ENCODE results near the gene RPTOR. TPM values are rescaled to one million over a fixed set of nuclear protein-coding genes. Genes with fewer than 3 reads are reported as not detected.

Gene RPTOR
- total and polyA plus RNA-seq, 2 donors (not counting 3 experiments of a cell fraction or from before 2014, with no cell fraction given), result 10.7 to 41.8 TPM

DNA sequence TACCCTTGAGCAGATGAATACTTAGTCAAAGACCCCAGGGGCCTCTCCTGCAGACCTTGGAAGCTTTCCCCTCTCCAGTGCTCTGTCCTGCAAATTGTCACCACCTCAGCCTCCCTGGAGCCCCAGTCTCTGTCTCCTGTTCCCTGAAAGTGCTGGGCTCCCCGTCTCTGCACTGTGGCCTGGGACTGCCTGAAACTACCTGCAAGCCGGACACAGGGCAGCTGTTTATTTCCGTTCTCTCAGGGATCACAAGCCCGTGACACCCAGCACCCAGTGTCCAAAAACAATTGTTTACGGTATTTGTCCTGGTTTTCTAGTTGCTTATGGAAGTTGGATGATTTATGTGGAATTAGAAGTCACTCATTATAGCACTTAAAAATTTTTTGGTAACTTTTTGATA lies 365.4 kb downstream of the RPTOR start:
- BruUV-seq (replicated peaks), result no TSS peak
- Histone ChIP-seq H3K9me3 (replicated peaks; ENCODE audit: control insufficient read depth, insufficient read depth, low read length) (no peaks in the 10 kb centered on the region), H3K4me2 (ENCODE audit: insufficient read depth, low read length) (no peak overlapping the region), H2AFZ (ENCODE audit: low read depth, low read length) (no peak overlapping the region), H3K9ac (replicated peaks; ENCODE audit: extremely low read depth, insufficient read depth, low read length) (no peak overlapping the region), H3K4me3 (replicated peaks in 1 of 3; ENCODE audit: insufficient read depth in 1 of 3, low read depth in 1 of 3, low read length in 3 of 3) (no peak overlapping the region), H3K27ac (ENCODE audit: insufficient read depth, low read depth, low read length) (no peak overlapping the region), H3K36me3 (ENCODE audit: control insufficient read depth in 2 of 2, extremely low read depth in 1 of 2, insufficient read depth in 2 of 2, low read length in 2 of 2) (peaks cover 0 to 8% of the 10 kb centered on the region in 2 experiments), H3K9me1 (replicated peaks; ENCODE audit: control insufficient read depth, extremely low read depth, insufficient read depth, low read length) (no peaks in the 10 kb centered on the region), H3K27me3 (ENCODE audit: control insufficient read depth in 2 of 2, insufficient read depth in 2 of 2, low read length in 2 of 2) (no peaks in the 10 kb centered on the region), H3K4me1 (ENCODE audit: control insufficient read depth, extremely low read depth, insufficient read depth, low read length) (no peaks in the 10 kb centered on the region), H3K79me2 (ENCODE audit: control insufficient read depth, insufficient read depth, low read length) (no peaks in the 10 kb centered on the region), H4K20me1 (replicated peaks; ENCODE audit: control insufficient read depth, extremely low read depth, insufficient read depth, low read length) (no peaks in the 10 kb centered on the region)
- POLR2A ChIA-PET, result no interaction called here
- CTCF ChIA-PET, result interaction anchor here (1.2 to 1.7 kb wide), 5 partner anchors 18 to 714 kb away, joined by 3 to 7 read pairs (median 3); no protein-coding TSS in a partner anchor
- intact Hi-C loops (cut with micrococcal nuclease), result no loop called here
- no peak for TF ChIP-seq MYC (IDR thresholded peaks at IDR 0.05; ENCODE audit: low read depth, low read length)
- DNase-seq (ENCODE audit: low read depth, low spot score) (no peak), FAIRE-seq (no peak)
- dilution Hi-C loops (cut with MboI; ENCODE audit: extremely low pct_ligation_motif_present, low sequenced_read_pairs), result no loop called here

DNA sequence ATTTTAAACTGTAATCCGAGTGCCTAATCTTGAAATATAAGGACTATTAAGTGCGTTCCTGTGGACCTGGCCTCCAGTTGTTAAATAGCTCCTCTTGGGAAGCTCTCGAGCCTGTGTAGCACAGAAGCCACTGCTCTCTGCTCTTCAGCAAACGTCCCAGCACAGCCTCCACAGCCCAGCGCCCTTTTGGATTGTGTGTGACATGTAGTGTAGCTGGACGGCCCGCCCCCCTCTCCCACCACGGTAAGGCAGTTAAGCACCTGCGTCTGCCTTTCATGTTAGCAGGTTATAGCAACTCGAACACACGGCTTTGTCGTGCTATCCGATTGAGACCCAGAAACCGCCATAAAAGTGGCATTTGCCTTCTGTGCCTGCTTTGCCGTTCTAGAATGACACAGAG lies 367.8 kb downstream of the RPTOR start:
- Histone ChIP-seq H3K4me2 (ENCODE audit: insufficient read depth, low read length) (no peak overlapping the region), H3K4me1 (ENCODE audit: control insufficient read depth, extremely low read depth, insufficient read depth, low read length) (no peaks in the 10 kb centered on the region), H3K27me3 (ENCODE audit: control insufficient read depth in 2 of 2, insufficient read depth in 2 of 2, low read length in 2 of 2) (no peaks in the 10 kb centered on the region), H3K9me3 (replicated peaks; ENCODE audit: control insufficient read depth, insufficient read depth, low read length) (no peaks in the 10 kb centered on the region), H2AFZ (ENCODE audit: low read depth, low read length) (no peak overlapping the region), H3K27ac (ENCODE audit: insufficient read depth, low read depth, low read length) (no peak overlapping the region), H3K36me3 (ENCODE audit: control insufficient read depth in 2 of 2, extremely low read depth in 1 of 2, insufficient read depth in 2 of 2, low read length in 2 of 2) (peaks cover 0 to 14% of the 10 kb centered on the region in 2 experiments), H3K4me3 (replicated peaks in 1 of 3; ENCODE audit: insufficient read depth in 1 of 3, low read depth in 1 of 3, low read length in 3 of 3) (no peak overlapping the region), H4K20me1 (replicated peaks; ENCODE audit: control insufficient read depth, extremely low read depth, insufficient read depth, low read length) (no peaks in the 10 kb centered on the region), H3K9ac (replicated peaks; ENCODE audit: extremely low read depth, insufficient read depth, low read length) (no peak overlapping the region), H3K9me1 (replicated peaks; ENCODE audit: control insufficient read depth, extremely low read depth, insufficient read depth, low read length) (no peaks in the 10 kb centered on the region), H3K79me2 (ENCODE audit: control insufficient read depth, insufficient read depth, low read length) (no peaks in the 10 kb centered on the region)
- no peak for DNase-seq (ENCODE audit: low read depth, low spot score)
- dilution Hi-C loops (cut with MboI; ENCODE audit: extremely low pct_ligation_motif_present, low sequenced_read_pairs), result no loop called here
- intact Hi-C loops (cut with micrococcal nuclease), result no loop called here
- TF ChIP-seq FOS (IDR thresholded peaks at IDR 0.05; ENCODE audit: borderline replicate concordance, insufficient read depth, low read length) (no peak), EZH2 (IDR thresholded peaks at IDR 0.05; ENCODE audit: borderline replicate concordance, low read depth, low read length, severe bottlenecking) (no peak), POLR2A (IDR thresholded peaks at IDR 0.05; ENCODE audit: low read depth, low read length) (no peak), POLR2AphosphoS5 (IDR thresholded peaks at IDR 0.05; ENCODE audit: insufficient read depth, low read depth, low read length) (no peak), MYC (IDR thresholded peaks at IDR 0.05; ENCODE audit: low read depth, low read length) (no peak), JUN (IDR thresholded peaks at IDR 0.05; ENCODE audit: borderline replicate concordance, insufficient read depth, insufficient read length, low read depth) (no peak), GATA2 (IDR thresholded peaks at IDR 0.05; ENCODE audit: insufficient read depth, insufficient read length, low read depth, low read length) (no peak)
- TF ChIP-seq, protein P1, sequence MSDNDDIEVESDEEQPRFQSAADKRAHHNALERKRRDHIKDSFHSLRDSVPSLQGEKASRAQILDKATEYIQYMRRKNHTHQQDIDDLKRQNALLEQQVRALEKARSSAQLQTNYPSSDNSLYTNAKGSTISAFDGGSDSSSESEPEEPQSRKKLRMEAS (IDR thresholded peaks at IDR 0.05; ENCODE audit: insufficient read depth, insufficient read length), result no peak
- TF ChIP-seq, protein P2, sequence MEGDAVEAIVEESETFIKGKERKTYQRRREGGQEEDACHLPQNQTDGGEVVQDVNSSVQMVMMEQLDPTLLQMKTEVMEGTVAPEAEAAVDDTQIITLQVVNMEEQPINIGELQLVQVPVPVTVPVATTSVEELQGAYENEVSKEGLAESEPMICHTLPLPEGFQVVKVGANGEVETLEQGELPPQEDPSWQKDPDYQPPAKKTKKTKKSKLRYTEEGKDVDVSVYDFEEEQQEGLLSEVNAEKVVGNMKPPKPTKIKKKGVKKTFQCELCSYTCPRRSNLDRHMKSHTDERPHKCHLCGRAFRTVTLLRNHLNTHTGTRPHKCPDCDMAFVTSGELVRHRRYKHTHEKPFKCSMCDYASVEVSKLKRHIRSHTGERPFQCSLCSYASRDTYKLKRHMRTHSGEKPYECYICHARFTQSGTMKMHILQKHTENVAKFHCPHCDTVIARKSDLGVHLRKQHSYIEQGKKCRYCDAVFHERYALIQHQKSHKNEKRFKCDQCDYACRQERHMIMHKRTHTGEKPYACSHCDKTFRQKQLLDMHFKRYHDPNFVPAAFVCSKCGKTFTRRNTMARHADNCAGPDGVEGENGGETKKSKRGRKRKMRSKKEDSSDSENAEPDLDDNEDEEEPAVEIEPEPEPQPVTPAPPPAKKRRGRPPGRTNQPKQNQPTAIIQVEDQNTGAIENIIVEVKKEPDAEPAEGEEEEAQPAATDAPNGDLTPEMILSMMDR (IDR thresholded peaks at IDR 0.05; ENCODE audit: extremely low read depth in 1 of 2, insufficient read depth in 1 of 2, low read depth in 1 of 2, low read length in 2 of 2), result no peak
- BruUV-seq (replicated peaks), result no TSS peak
- ChIA-PET POLR2A (no interaction called here), CTCF (interaction anchor here (0.7 to 2.2 kb wide), 2 partner anchors 14 to 16 kb away, joined by 4 to 13 read pairs; no protein-coding TSS in a partner anchor)
- FAIRE-seq, result no peak

All from endothelial cell of umbilical vein (primary cell).